GM18505 (cell line): Measurements from ENCODE around the gene RAET1L.
"Not testable (repeated sequence)": the region's sequence is repeated elsewhere in the genome, so short reads cannot be mapped to it uniquely, and the experiment has no call there.

Experiments
- ATAC-seq: cut with Tn5 transposase; IDR thresholded peaks from one replicate; pipeline ENCODE4 v1.9.1; 2021; ENCODE audit not compliant: unreplicated experiment
- POLR2A ChIP-seq: IDR thresholded peaks from 4 replicates; pipeline ENCODE4 v1.6.1; 2011; ENCODE audit warnings: borderline replicate concordance; ENCODE audit not compliant: insufficient read depth, insufficient read length; ENCODE audit errors: extremely low read depth

The RAET1L gene

GRCh38 chr6:150012846-150013784 lies 12.2 kb downstream of the RAET1L start:
- ATAC-seq: not testable (repeated sequence)

- TF ChIP-seq POLR2A: no peak
- no peak for ATAC-seq
Observed at GRCh38 chr6:150008588-150008987, 16.7 kb downstream of the RAET1L start.

GRCh38 chr6:150006961-150007464 lies 18.3 kb downstream of the RAET1L start:
- ATAC-seq: peak; percentile 32
- TF ChIP-seq POLR2A: no peak

GRCh38 chr6:150005761-150006651 lies 19.3 kb downstream of the RAET1L start:
- ATAC-seq: no peak
- TF ChIP-seq POLR2A: no peak

- no peak for TF ChIP-seq POLR2A
- peak; percentile 58 for ATAC-seq
Observed at GRCh38 chr6:150004783-150005717, 20.3 kb downstream of the RAET1L start.

- ATAC-seq: peak; percentile 23
- TF ChIP-seq POLR2A: no peak
Observed at GRCh38 chr6:150004101-150004782, 21.1 kb downstream of the RAET1L start.

GRCh38 chr6:150003599-150003998 lies 21.7 kb downstream of the RAET1L start:
- not testable (repeated sequence) for ATAC-seq

- ATAC-seq: no peak
Observed at GRCh38 chr6:150002710-150003109, 22.6 kb downstream of the RAET1L start.

GRCh38 chr6:150001295-150002008 lies 23.9 kb downstream of the RAET1L start:
- no peak for TF ChIP-seq POLR2A
- peak; percentile 34 for ATAC-seq

More at GRCh38 chr6:150002710-150003109, 22.6 kb downstream of the RAET1L start:
- TF ChIP-seq POLR2A: no peak

- no peak for TF ChIP-seq POLR2A
- ATAC-seq: no peak
Observed at GRCh38 chr6:149999636-150000035, 25.7 kb downstream of the RAET1L start.

- no peak for ATAC-seq
- no peak for TF ChIP-seq POLR2A
Observed at GRCh38 chr6:149995971-149996370, 29.4 kb downstream of the RAET1L start.
